Vagina (tissue), 2 donors: Measurements from ENCODE around the gene SACM1L. TPM values are rescaled to one million over a fixed set of nuclear protein-coding genes. Genes with fewer than 3 reads are reported as not detected.

Source experiments
- DNase-seq, 2 donors: peaks; one replicate each; pipeline ENCODE4 v3.0.0-alpha.2; 2017; ENCODE audit errors: extremely low spot score in 2 of 2
- H3K27ac ChIP-seq: fragments of 200-600 bp; sonication (generic); one replicate; pipeline ENCODE4 v1.5.1; 2019
- H3K27me3 ChIP-seq: fragments of 200-600 bp; sonication (generic); one replicate; pipeline ENCODE4 v1.5.1; 2019
- H3K36me3 ChIP-seq, 2 donors: fragments of 200-600 bp; sonication (generic); one replicate each; pipeline ENCODE4 v1.5.1; 2017 to 2019
- H3K4me1 ChIP-seq: fragments of 200-600 bp; sonication (generic); one replicate; pipeline ENCODE4 v1.5.1; 2019
- H3K4me3 ChIP-seq, 2 donors: fragments of 200-600 bp; sonication (generic); 1 replicate in 1 of 2; 2 replicates in 1 of 2; pipeline ENCODE4 v1.5.1; 2016 to 2019
- H3K9me3 ChIP-seq: fragments of 200-600 bp; sonication (generic); one replicate; pipeline ENCODE4 v1.5.1; 2019
- CTCF ChIP-seq, 3 experiments: fragments of 450-650 bp in 2 of 3; fragments of 200-600 bp in 1 of 3; sonication (generic) in 1 of 3; IDR thresholded peaks; one replicate each; pipeline ENCODE4 v1.5.1; 2017 to 2019; ENCODE audit warnings: antibody characterized with exemption in 3 of 3, mild to moderate bottlenecking in 2 of 3, moderate library complexity in 2 of 3
- POLR2A ChIP-seq, 2 donors: fragments of 450-650 bp; IDR thresholded peaks; one replicate each; pipeline ENCODE4 v1.6.1; 2017; ENCODE audit warnings: antibody characterized with exemption in 2 of 2, mild to moderate bottlenecking in 2 of 2, moderate library complexity in 2 of 2
- POLR2AphosphoS5 ChIP-seq, 2 donors: sonication (generic); formaldehyde crosslinking; IDR thresholded peaks; one replicate each; pipeline ENCODE4 v1.9.0; 2017; ENCODE audit warnings: antibody characterized with exemption in 2 of 2, mild to moderate bottlenecking in 2 of 2, low read depth in 1 of 2; ENCODE audit not compliant: insufficient read depth in 1 of 2
- intact Hi-C: fragments of 100-400 bp; cut with DNase I; formaldehyde crosslinking; loops from one replicate; pipeline ENCODE4 v1.15.1; 2023
- small RNA-seq: library from RNA; depleted of rRNA; stranded (forward); fragments of <200 nt; gene quantifications from one replicate; pipeline ENCODE3, GENCODE V24; 2016
- total RNA-seq: library from RNA; depleted of rRNA; stranded (reverse); fragments of >200 nt; gene quantifications from one replicate; pipeline ENCODE4 v1.2.3, GENCODE V29; 2016

The SACM1L gene
- total RNA-seq, 1 donor from 2014 or later: 32.7 TPM

GRCh38 chr3:45793482-45794176 is 104.4 kb downstream of the SACM1L start:
- intact Hi-C loops: no loop called here
- no peak overlapping the region for H3K27ac ChIP-seq
- no peaks in the 10 kb centered on the region for H3K36me3 ChIP-seq
- peak in 1 of 2 donors; percentile 52 for DNase-seq
- H3K27me3 ChIP-seq: no peaks in the 10 kb centered on the region
- TF ChIP-seq POLR2A (IDR thresholded peaks at IDR 0.05) (no peak), CTCF (IDR thresholded peaks at IDR 0.05) (no peak), POLR2AphosphoS5 (IDR thresholded peaks at IDR 0.05; ENCODE audit: insufficient read depth in 1 of 2, low read depth in 1 of 2) (no peak)
- no peaks in the 10 kb centered on the region for H3K9me3 ChIP-seq
- H3K4me3 ChIP-seq: no peak overlapping the region
- peaks cover 13% of the 10 kb centered on the region for H3K4me1 ChIP-seq

GRCh38 chr3:45794177-45794560 is 105.0 kb downstream of the SACM1L start:
- peak in 1 of 2 donors; percentile 70 for DNase-seq
- H3K4me3 ChIP-seq: no peak overlapping the region
- no peaks in the 10 kb centered on the region for H3K9me3 ChIP-seq
- no peaks in the 10 kb centered on the region for H3K27me3 ChIP-seq
- intact Hi-C loops: no loop called here
- TF ChIP-seq POLR2AphosphoS5 (IDR thresholded peaks at IDR 0.05; ENCODE audit: insufficient read depth in 1 of 2, low read depth in 1 of 2) (no peak), POLR2A (IDR thresholded peaks at IDR 0.05) (no peak), CTCF (IDR thresholded peaks at IDR 0.05) (no peak)
- peaks cover 13% of the 10 kb centered on the region for H3K4me1 ChIP-seq
- H3K36me3 ChIP-seq: no peaks in the 10 kb centered on the region
- no peak overlapping the region for H3K27ac ChIP-seq

DNA sequence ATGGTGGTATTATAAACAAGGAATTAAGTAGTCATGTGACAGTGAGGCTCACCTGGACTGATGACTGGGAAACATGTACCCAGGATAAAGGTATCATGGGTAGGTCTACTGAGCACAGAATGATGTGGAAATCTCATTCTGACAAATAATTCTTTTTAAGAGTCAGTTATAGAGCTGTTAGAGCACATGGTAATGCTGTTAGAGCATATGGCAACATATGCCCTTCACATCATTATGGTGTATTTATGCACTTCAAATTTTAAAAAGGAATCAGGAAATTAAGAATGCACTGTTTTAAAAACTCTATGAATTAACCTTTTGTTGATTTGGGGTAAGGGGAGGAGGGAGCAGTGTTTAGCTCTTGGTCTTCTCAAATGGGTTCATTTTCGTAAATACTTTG is 105.5 kb downstream of the SACM1L start:
- no peaks in the 10 kb centered on the region for H3K9me3 ChIP-seq
- no peaks in the 10 kb centered on the region for H3K36me3 ChIP-seq
- intact Hi-C loops: no loop called here
- H3K27me3 ChIP-seq: no peaks in the 10 kb centered on the region
- no peak overlapping the region for H3K4me3 ChIP-seq
- no peak overlapping the region for H3K27ac ChIP-seq
- H3K4me1 ChIP-seq: peaks cover 13% of the 10 kb centered on the region
- TF ChIP-seq CTCF (IDR thresholded peaks at IDR 0.05) (no peak), POLR2AphosphoS5 (IDR thresholded peaks at IDR 0.05; ENCODE audit: insufficient read depth in 1 of 2, low read depth in 1 of 2) (no peak), POLR2A (IDR thresholded peaks at IDR 0.05) (no peak)
- no peak for DNase-seq

Small RNA genes lying within 50 kb of the gene (small RNA-seq; reads per million reads assigned to genes)
- not detected for gene RN7SL145P

Other genes starting within 250 kb of the SACM1L start
- gene LIMD1, start 94.6 kb upstream of the SACM1L start, total RNA-seq: 16.2 TPM
- gene SLC6A20, start 107.1 kb downstream of the SACM1L start, total RNA-seq: 2.9 TPM
- gene LZTFL1, start 152.7 kb downstream of the SACM1L start, total RNA-seq: 9.1 TPM
- not detected for gene CCR9, start 197.1 kb downstream of the SACM1L start, total RNA-seq